HG02678 (cell line): ENCODE data around the gene ABLIM3.

Experiments used
- ATAC-seq: cut with Tn5 transposase; IDR thresholded peaks from one replicate; pipeline ENCODE4 v1.9.1; 2021; ENCODE audit warnings: mild to moderate bottlenecking, moderate library complexity; ENCODE audit not compliant: unreplicated experiment

The ABLIM3 gene

DNA sequence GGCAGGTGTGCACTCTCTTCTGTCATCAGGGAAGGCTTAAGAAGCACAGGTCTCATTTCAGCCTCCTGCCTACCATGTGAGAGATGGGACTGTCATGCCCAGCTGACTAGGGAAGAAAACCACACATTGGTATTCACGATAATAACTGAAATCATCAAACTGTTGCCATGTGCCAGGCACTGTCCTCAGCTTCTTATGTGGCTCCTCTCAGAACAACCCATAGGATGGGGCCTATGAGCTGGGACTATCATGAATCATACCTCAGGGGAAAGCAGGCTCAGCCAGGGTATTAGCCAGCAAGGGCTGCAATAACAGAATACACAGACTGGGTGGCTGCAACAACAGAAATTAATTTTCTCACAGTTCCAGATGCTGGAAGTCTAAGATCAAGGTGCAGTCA lies 133.6 kb downstream of the ABLIM3 start:
- no peak for ATAC-seq

DNA sequence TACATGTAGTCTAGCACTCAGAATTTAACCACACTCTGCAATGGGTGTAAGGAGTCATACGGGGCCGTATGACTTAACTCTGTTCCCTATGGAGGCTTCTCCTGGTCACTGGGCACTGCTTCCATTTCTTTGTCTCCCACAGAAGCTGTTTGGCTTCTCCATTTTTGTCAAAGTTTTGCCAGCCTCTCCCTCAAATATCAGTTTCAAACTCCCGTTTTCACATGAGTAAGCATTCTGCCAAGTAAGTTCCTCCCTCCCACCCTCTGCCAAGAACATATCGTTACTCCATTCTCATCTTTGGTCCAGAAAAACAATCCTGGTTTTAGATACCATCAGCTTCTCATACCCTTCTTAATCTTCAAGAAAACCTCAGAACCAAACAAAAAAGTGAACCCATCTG lies 136.5 kb downstream of the ABLIM3 start:
- ATAC-seq = no peak

- no peak for ATAC-seq
These were observed 137.3 kb downstream of the ABLIM3 start for GRCh38 chr5:149278451-149279210.

- no peak for ATAC-seq
These were observed 138.4 kb downstream of the ABLIM3 start for GRCh38 chr5:149279661-149280060.

GRCh38 chr5:149280124-149280523 lies 138.8 kb downstream of the ABLIM3 start:
- ATAC-seq = no peak

- no peak for ATAC-seq
These were observed 139.5 kb downstream of the ABLIM3 start for GRCh38 chr5:149280802-149281201.

DNA sequence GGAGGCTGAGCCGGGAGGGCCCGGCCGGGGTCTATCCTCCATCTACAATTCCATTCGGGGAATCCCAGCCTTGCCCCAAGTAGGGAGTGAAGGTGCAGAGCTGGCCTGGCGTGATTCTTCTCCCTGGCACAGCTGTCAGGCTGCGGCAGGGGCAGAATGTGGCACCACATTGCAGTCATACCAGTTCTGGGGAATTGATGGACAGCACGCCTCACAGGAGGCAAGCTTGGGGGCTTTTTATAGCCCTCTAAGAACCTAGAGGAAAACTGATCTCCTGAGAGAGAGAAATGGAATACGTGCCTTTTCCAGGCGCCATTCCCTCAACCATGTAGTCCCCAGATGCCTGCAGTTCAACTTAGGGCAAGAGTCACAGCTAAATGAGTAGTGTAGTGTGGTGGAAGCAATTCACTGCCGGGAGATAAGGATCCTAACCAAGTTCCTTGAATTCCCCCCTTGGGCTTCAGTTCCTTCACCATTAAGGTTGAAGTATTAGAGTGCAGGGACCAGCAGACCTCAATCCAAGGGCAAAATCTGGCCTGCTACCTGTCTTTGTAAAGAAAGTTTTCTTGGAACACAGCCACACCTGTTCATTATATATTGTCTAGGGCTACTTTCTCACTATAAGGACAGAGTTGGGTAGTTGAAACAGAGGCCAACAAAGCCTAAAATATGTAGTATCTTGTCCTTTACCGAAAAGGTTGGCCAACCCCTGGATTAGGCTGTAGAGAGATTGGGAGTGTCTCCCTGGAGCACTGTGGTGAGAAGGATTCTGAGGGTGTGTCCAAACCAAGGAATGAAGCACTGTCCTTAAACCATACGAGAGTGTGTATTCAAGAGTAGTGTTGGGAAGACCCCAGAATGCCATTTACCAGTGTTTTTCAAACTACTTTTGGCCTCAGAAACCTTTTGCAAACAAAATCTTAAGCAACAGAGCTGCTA lies 141.0 kb downstream of the ABLIM3 start:
- ATAC-seq = no peak

DNA sequence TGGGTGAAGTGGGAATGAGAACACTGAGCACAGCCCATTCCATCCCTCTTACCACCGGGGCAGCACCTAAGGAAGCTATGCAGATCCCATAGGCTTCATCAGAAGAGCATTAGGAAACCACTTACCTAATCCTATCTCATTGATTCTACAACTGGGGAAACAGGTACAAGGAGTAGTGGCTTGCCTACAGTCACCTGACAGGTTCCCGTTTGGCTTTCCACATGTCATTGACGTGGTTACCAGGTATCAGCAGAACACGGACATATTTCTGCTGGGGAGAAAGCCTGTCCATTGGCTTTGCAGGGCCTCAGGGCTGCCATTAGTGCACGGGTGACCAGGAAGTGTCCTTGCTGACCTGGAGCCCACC lies 141.7 kb downstream of the ABLIM3 start:
- ATAC-seq = no peak

DNA sequence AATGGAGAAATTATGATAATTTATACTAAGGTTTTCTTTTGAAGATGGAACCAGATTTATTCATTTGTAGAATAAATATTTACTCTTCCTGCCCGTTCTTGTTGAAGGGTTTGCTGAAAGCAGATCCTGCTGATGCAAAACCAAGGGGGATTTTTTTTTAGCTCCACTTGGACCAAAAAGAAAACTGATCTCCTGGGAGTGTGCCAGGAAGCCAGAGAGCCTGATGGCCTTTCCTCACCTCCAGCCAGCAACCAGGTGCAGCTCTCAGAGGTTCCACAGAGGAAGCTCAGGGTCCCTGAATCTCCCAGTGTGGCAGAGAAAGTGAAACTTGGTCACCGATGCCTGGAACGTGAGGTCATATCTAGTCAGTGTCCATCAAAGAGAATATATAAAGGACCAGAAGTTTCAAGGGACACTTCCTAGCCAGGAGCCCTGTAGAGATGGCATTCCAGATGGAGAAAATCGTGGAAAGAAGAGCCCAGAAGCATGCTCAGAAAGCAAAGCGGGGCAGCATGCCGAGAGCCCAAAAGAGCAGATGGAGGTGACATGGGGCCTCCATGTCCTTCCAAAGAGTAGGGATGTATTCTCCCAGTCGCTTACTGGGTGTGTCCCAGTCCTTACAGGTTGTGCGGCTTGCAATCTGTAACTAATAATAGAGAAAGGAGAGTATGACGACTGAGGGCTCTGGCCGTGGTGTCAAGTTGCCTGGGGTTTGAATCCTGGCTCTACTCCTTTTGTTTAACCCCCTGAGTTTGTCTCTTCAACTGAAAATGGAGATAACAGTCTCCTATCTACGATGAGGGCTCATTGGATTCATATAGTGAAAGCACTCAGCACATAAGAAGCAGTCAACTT lies 142.6 kb downstream of the ABLIM3 start:
- ATAC-seq = no peak

GRCh38 chr5:149284501-149284900 lies 143.2 kb downstream of the ABLIM3 start:
- ATAC-seq = no peak

- ATAC-seq = no peak
These were observed 143.9 kb downstream of the ABLIM3 start for GRCh38 chr5:149285153-149285552.

DNA sequence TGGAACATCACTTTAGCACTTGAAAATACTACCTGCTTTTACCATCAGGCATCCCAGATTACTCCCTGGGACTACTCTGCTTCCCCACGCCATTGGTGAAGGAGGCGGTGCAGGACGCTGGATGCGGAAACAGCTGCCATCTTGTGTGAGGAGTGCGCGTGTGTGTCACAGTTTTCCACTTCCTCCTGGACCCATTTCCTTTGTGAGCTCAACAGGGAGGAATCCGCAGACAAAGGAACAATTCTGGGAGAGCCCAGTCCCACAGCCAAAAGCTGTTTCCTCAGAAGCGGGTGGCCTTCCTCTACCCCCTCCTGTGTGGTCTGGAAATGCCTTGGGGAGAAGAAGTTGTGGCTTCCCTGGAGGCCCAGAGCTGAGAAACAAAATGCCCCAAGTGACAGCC lies 147.1 kb downstream of the ABLIM3 start:
- ATAC-seq = no peak

DNA sequence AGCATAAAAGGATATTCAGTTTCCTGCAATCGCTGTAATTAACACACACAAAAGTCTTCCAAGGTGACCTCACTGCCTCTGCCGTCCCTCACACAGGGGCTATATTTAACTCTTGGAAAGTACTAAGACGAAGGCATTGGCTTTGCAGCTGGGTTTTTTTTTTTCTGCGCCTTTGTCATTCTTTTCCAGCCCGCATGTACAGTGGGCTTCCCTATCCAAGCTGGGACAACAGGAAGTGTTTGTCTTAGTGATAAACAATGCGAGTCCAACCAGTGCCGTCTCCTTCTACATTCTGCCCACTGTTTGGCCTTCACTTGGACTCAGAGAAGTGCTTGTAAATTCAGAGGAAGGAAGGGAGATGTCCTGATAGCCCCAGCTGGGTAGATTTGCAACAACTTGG lies 148.0 kb downstream of the ABLIM3 start:
- ATAC-seq = no peak

DNA sequence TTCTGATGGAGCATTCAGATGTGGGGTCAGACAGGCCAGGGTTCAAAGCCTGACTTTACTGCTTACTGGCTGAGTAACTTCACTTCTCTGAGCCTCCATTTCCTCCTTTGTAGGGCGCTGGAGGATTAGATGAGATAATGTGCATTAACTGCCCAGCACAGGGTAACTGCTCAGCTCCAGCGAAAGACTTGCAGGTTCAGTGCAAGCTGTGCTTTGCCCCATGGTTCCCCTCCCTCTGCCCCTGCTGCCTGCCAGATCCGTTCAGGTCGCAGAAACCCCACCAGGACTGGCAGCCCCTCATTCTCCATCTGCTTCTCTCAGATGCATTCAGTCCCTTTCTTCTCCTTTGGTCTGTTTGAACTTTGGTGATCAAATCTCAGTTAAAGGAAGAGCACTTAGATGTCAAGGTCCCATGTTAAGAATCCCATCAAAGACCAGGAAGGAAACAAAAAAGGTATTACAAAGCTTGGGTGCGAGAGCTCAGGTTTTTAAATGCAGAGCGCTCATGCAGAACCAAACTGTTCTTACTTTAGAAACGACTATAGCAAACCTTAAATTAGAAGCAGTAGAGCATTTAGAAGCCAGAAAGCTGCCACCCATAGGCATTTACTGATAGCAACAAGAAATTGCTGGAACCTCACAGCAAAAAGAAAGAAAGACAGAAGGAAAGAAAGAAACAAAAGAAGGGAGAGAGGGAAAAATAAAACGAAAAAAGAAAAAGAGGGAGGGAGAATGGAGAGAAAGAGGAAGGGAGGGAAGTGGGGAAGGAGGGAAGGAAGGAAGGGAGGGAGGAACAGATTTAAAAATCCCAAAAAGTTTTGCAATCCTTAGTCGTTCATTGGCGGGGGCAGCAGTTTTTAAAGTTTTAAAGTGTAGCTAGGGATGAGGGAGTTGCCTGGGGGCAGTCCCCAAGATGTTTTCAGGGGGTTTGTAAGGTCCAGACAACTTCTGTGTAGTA lies 153.9 kb downstream of the ABLIM3 start:
- ATAC-seq = no peak

DNA sequence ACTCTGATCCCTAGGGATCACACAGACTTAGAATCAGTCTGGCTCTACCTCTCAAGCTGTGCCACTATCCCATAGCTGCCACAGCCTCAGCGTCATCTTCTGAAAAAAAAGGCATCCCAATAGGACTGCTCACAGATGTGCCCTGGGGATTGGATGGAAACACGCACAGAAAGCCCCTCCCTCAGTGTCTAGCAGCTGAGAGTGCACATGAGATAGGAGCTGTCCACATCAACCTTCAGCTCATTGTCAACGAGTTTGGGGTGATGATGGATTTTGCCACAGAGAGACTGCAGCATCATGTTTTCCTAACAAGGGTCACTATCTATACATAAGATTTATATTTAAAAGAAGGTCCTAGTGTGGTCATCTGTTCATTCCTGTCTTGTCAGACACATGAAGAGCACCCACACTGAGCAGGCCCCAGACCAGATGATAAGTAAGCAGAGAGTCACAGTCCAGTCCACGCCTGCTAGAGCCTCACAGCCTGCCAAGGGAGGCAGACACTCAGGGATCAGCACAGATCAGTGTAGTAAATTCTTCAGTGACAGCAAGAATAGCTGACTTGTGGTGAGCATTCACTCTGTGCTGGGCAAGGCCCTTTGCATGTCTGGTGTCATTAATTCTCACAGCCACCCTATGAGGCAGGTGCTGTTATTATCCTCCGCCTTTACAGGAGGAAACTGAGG lies 156.2 kb downstream of the ABLIM3 start:
- ATAC-seq = no peak

DNA sequence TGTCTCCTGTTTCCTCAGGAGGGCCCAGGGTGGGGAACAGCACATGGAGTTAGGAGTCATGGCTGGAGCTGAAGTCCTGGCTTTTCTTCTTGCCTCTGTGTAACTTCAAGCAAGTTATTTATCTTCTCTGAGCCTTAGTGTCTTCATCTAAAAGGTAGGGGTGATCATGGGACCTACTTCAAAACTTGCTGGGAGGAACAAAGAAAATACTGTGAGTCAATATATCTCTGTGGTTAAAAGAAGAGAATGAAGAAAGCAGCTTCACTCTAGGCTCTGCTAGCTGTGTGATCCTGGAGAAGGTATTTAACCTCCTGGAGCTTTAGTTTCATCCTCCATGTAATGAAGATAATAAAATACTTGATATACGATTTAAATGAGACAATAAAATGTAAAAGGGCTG lies 156.9 kb downstream of the ABLIM3 start:
- ATAC-seq = no peak

DNA sequence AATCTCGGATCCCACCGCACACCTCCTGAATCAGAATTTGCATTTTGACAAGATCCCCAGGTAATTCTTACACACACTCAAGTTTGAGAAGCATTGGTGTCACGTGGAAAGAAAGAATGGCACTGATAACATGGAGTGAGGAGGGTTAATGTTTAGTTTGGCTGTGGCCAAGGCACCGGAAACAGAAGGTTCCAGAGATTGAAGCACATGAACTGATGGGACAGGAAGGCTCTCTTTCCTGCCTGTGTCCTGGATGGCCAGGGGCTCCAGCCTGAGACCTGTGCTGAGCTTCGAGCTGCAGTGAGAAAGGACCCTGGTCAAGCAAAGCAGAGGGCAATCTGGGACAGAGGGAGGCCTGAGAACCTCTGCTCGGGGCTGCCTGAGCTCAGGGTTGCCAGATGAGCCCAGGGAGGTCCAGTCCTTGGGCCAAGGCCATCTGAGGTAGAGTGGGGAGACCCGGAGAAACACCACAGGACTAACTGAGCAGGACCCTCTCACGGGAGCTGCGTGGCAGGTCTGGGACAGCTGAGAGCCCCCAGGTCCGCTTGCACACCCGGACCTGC lies 157.6 kb downstream of the ABLIM3 start:
- no peak for ATAC-seq

GRCh38 chr5:149299451-149300054 lies 158.3 kb downstream of the ABLIM3 start:
- ATAC-seq = no peak

DNA sequence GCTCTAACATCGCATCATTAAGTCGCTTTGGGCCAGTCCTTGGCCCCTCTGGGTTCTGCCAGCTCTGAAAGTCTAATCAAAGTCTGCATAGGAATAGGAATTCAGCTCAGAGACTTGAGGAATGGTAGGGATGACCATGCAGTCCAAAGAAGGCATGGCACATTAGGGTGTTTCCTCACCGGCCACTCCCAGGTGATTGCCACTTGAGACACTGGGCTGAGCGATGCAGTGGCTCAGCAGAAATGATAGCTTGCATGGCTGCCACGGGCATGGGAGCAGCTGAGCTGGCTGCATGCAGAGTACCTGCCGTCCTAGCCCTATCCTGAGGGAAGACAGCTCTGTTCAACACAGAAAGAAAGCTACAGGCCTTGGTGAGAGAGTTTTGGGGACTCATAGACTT lies 159.1 kb downstream of the ABLIM3 start:
- ATAC-seq = no peak
